Activated CD4-positive, alpha-beta T cell treated with anti-CD3 and anti-CD28 coated beads, Interleukin-2, amount 50 U/mL, for 16 hours (primary cell): ENCODE data around the gene HIVEP3.
"Not testable (repeated sequence)": the region's sequence is repeated elsewhere in the genome, so short reads cannot be mapped to it uniquely, and the experiment has no call there.

Experiments
- DNase-seq: peaks from one replicate; pipeline ENCODE4 v3.0.0-alpha.2; 2020

HIVEP3 gene

GRCh38 chr1:41572224-41572623, 346.5 kb downstream of the HIVEP3 start:
- no peak for DNase-seq

GRCh38 chr1:41571041-41571440, 347.7 kb downstream of the HIVEP3 start:
- no peak for DNase-seq

- DNase-seq = no peak
These were observed 350.5 kb downstream of the HIVEP3 start for GRCh38 chr1:41568204-41568603.

DNA sequence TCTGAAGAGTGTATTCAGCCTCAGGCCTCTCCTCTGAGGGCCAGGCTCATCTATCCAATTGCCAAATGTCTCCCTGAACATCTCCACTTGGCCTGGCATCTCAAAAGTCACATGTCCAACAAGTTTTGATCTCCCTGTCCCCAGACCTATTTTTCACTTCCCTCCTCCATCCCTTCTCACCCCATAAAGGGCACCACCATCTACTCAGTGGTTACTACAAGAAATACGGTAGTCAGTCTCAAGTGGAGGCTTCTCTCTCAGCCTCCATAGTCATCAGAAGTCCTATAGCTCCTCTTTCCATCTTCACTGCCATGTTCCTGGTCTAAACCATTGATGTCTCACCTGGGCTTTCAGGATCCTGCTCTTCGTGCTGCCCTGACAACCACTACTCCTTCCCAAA, 351.8 kb downstream of the HIVEP3 start:
- DNase-seq = no peak

DNA sequence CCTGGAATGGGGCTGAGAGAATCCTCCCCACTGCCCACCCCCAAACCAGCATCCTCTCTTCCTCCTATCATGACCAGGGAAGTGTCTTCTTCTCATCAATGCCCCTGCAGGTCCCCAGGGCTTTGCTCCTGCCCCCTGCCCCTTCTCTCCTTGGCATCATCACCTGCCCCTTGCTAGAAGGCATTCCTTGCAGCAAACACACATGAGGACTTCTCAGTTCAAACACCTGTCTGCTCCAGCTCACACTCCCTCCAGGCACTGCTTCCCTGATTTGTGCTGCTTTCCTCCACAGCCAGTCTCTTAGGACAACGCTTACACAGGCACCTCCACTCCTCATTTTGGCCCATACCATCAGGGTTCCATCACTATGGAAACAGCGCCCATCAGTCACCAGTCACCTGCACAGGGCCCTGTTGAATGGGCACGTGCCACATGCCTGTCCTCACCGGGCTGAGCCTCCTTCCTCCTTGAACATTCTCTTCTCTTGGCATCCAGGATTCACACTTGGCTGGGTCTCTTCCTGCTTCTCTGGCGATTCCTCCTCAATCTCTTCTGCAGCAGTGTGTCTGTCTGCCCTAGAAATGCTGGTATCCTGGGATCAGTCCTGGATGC, 352.3 kb downstream of the HIVEP3 start:
- no peak for DNase-seq

- no peak for DNase-seq
These were observed 353.8 kb downstream of the HIVEP3 start for GRCh38 chr1:41564741-41565475.

GRCh38 chr1:41562328-41562727, 356.4 kb downstream of the HIVEP3 start:
- DNase-seq = no peak

DNA sequence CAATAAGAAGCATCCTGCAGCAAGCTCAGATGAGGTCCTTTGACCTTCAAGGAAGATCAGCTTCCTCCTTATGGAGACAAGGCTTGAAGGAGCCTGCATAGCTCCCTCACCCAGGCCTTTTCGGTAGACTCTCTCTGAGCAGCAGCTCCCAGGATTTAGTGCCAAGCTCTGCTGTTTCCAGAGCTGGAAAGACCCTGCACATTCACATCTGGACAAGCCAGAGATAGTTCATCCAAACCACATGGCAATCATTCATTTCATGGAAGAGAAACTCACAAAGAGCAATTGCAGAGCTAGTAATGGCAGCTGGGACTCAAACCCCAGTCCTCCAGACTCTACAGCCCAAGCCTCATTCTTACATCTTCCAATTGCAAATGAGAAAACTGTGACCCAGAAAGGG, 357.8 kb downstream of the HIVEP3 start:
- DNase-seq = no peak

DNA sequence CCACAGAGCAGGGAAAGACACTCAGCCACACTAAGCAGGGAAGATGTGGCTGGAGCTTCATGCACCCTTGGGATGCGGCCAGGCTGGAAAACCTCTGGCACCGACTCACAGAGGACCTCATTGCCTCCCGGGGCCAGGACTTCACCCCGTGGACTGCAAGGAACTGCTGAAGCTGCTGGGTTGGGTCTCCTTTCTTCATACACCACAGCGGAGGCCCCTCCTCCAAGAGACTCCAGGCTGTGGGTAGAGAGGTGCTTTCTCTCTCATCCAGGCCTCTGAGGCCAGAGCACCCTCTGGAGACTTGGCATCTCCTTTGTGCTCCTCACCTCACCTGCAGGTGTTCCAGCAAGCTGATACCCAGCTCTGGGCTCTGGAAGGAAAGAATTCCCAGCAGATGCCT, 358.2 kb downstream of the HIVEP3 start:
- no peak for DNase-seq

- DNase-seq = no peak
These were observed 359.4 kb downstream of the HIVEP3 start for GRCh38 chr1:41559331-41559730.

DNA sequence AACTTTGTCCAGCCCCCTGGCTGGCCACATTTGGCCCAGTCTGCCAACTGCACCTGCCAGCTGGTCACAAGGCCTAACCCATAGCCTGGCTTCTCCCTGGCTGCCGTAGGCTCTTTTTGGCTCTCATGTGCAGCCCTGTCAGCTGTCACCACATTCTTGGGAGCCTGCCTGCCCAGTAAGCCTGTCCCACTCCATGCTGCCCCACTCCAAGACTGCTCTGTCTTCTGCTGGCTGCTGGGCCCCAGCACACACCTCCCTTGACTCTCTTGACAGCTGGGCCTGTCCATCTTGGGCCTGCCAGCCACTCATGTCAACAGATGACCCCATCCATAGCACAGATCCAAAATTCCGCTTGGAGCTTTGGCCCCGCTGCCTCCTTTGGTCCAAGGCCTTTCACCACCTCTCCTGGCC, 360.0 kb downstream of the HIVEP3 start:
- DNase-seq = no peak

DNA sequence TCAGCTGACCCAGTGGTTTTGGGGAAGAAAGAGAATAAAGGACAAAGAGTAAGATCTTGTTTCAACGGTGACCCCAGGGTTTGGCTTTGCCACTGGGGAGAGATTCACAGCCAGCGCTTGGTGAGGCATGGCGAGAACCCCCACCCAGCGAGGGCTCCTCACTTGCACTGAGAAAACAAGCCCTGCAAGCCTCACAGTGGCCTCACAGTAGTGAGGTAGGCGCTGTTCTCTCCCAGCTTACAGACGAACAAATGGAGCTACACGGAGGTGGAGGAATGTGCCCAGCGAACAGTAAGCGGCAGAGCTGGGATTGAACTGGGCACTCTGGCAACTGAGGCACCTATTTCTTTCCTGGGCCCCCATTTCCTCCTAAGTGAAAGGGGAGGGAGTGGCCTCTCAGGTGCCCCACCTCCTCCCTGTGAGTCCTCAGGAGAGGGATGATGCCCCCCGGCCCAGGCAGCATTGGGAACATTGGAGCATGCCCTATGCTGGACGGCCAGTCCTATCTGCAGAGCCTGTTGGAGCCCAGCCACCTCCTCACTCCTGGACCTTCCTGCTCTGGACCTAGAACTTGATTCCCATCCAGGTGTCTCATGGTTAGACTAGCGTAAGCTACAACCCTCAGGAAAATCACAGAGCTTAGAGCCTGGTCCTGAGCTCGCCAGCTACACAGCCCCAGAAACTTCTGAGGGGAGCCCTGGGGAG, 360.8 kb downstream of the HIVEP3 start:
- no peak for DNase-seq

- DNase-seq = not testable (repeated sequence)
These were observed 364.0 kb downstream of the HIVEP3 start for GRCh38 chr1:41554746-41555145.

GRCh38 chr1:41547781-41548560, 370.8 kb downstream of the HIVEP3 start:
- DNase-seq = no peak

- no peak for DNase-seq
These were observed 371.4 kb downstream of the HIVEP3 start for GRCh38 chr1:41547336-41547735.

DNA sequence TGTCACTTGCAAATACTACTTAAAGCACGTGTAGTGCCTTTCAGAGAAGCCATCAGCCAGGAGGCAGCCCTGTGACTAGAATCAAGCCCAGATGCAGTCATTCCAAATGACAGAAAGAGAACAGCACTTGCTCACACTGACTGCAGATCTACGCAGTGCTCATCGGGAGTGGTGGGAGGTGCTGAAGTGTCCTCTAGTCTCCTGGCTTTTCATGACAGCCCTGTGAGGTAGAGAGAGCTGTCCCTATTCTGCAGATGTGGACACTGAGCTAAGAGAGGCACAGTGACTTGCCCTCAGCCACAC, 371.9 kb downstream of the HIVEP3 start:
- no peak for DNase-seq

- DNase-seq = no peak
These were observed 372.5 kb downstream of the HIVEP3 start for GRCh38 chr1:41545996-41546832.

DNA sequence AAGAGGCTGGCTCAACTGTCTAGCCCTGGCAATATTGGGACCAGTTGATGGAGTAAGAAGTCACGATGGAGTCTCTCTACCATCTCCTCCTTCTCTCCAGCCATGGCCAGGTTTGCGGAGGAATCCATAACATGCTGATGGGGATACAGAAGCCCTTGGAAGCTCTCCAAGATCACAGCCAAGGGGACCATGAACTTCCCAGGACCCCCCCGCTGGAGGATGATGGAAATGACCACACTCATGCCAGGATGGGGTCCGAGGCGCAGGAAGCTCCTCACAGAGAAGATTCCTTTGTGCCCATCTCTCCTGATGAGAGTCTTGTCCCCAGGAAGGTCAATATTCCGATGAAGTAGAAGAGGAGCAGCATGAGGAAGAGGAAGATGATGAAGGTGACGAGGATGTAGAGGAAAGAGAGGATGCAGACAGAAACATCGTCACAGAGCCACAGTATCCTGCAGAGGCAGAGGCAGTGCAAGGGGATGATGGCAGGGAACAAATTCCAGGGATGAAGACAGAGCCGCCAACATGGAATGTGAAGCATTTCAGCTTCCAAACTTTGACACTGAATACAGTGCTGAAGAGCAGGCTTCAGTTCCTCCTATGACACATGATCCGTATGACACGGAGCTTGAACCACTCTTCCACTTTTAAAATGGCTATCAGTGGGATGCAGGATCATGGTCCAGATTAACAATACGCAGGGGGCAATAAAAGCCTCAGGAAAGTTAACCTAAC, 376.4 kb downstream of the HIVEP3 start:
- DNase-seq = no peak

DNA sequence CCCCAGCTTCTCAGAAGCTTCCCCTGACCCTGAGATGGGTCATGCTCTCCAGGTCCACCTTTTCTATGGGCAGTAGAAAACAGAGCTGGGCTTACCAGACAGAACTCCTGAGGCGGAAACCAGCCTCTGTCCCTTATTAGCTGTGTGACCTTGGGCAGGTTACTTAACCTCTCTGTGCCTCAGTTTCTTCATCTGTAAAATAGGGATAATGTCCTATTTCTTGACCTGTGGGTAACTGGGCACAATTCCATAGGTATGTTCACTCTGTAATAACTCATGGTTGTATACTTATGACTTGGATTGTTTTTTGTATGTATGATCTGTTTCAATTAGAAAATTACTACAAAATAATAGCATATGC, 377.1 kb downstream of the HIVEP3 start:
- DNase-seq = no peak

DNA sequence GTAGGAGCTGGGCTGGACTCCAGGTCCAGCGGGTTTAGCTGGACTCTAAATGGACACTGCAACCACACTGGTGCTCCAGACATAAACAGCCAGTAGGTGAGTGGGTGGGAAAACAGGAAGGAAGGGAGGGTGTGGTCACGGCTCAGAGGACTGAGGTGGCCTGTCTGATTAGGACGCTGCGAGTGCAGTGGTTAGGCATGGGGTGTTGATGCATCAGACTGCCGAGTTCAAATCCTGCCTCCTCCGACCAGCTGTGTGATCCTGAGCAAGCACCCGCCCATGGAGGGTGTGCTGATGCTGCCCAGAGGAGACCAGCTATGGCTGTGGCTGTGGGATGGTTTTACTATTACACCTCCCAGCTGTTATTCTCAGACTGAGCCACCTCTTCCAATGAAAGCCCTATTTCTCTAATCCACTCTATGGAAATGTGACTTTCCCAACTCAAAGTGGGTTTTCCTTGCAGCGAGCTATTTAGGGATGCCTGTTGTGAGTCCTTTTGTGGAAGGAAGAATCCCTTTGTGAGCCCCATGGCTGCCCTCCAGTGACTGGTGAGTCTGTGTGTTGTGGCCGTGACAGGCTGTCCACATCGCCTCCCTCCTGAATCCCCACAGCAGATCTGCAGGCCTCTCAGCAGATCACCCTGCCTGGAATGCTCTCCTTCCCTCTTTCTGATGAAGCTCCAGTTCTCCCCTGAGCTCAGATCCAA, 377.7 kb downstream of the HIVEP3 start:
- no peak for DNase-seq

- no peak for DNase-seq
These were observed 378.7 kb downstream of the HIVEP3 start for GRCh38 chr1:41539999-41540398.
